HG03280 (cell line): Measurements from ENCODE around the gene CBFA2T3.
"Not testable (repeated sequence)": the region's sequence is repeated elsewhere in the genome, so short reads cannot be mapped to it uniquely, and the experiment has no call there.

Experiments used
- ATAC-seq: cut with Tn5 transposase; IDR thresholded peaks from one replicate; pipeline ENCODE4 v1.9.1; 2021; ENCODE audit warnings: mild to moderate bottlenecking, moderate library complexity; ENCODE audit not compliant: unreplicated experiment

The CBFA2T3 gene

DNA sequence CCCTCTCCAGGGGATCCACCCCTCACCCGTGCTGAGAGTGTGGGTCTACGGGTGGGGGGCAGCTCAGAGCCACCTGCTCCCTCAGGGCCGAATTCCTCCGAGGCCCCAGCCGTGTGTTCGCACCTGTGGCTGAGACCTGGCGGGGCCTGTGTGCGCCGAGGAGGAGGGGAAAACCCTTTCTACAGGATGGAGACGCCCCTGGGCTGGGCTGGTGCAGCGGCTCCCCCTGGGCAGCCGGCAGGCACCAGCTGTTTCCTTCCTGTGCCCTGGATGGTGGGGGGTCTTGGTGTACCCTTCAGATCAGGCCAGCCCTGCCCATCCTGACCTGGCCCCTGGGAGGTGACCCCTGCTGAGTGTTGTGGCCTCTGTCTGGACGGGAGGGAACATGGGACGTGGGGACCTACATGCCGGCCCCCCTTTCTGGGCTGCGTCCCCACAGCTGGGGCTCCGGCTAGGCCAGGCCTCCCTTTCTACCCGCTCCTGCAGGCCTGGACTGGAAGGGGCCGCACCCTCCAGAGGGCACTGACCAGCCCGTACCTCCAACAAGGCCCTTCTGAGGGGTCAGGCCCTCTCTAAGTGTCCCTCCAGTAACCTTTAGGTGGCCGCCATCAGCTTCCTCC lies 82.2 kb downstream of the CBFA2T3 start:
- ATAC-seq = no peak

DNA sequence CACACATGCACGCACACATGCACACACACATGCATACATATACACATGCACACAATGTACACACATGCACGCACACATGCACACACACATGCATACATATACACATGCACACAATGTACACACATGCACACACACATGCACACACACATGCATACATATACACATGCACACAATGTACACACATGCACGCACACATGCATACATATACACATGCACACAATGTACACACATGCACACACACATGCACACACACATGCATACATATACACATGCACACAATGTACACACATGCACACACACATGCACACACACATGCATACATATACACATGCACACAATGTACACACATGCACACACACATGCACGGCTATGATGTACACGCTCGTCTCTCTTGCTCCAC lies 82.7 kb downstream of the CBFA2T3 start:
- not testable (repeated sequence) for ATAC-seq

DNA sequence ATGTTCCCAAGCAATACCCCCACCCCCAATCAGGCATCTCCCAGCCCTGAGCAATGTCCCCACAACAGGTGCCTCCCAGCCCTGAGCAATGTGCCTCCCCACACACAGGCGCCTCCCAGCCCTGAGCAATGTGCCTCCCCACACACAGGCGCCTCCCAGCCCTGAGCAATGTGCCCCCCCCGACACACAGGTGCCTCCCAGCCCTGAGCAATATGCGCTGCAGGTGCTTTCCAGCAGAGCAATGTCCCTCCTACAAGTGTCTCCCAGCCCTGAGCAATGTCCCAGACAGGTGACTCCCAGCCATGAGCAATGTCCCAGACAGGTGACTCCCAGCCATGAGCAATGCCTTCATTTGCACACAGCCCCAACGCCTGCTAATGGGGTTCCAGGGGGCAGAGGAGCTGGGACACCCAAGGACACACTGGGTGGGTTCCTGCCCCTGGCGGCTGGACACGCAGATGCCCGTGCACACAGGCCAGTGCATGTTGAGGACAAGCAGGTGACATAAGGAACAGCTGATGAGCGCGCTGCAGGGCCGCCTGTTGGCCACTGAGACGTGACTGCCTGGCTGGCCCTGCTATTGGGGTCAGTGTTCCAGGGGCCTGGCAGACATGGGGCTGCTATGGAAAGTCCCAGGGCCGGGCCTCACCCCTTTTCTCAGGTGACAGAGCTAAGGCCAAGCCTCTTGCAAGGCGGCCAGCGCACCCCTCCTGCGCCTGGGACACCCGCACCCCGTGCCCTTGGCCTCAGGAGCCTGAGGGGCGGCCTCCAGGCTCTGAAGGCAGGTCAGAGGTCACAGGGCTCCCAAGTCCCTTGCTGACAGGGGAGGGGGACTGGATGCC lies 83.7 kb downstream of the CBFA2T3 start:
- ATAC-seq = no peak

DNA sequence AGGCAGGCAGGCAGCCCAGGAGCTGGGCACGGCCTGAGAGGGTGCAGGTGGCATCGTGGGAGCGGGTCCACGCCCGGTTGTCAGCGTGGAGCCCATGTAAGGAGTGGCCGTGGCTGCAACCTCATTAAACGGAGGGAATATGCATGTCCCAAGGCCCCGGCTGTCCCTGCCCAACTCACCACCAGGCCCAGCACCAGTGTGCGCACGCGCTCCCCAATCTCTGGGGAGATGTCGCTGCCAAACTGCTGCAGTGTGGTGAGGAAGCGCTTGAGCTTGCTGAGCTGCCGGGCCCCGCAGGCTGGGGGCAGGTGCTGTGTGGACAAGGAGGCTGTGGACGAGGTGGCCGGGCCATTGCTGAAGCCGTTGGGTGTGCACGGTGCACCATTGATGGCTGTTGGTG lies 84.9 kb downstream of the CBFA2T3 start:
- no peak for ATAC-seq

DNA sequence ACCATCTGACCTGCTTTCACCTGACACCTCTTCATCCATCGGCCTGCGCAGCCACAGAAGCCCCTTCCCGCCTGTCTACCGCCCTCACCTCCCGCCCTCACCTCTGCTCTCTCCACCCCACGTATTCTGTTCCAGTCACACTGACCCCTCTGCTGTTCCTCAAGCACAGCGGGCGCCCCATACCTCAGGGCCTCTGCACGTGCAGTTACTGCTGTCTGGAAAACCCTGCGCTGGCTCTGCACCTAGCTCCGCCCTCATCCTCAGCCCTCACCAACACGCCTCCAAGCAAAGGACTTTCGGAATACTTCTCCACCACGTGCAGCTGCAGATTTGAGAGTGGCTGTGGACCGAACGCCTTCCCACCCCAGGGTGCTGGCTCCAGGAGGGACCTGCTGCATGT lies 85.9 kb downstream of the CBFA2T3 start:
- ATAC-seq = no peak

DNA sequence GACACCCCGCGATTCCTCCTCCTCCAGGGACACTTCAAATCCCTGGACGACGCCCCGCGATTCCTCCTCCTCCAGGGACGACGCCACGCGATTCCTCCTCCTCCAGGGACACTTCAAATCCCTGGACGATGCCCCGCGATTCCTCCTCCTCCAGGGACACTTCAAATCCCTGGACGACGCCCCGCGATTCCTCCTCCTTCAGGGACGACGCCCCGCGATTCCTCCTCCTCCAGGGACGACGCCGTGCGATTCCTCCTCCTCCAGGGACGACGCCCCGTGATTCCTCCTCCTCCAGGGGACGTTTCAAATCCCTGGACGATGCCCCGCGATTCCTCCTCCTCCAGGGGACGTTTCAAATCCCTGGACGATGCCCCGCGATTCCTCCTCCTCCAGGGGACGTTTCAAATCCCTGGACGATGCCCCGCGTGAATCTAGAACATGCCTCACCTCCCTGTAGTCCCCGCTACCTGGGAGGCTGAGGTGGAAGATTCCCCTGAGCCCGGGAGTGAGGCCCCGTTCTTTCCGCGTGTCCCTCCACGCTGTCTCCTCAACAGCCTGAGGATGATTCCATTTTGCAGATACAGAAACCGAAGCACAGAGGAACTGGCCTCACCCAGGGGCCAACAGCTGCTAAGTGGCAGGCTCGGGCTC lies 87.2 kb downstream of the CBFA2T3 start:
- not testable (repeated sequence) for ATAC-seq

DNA sequence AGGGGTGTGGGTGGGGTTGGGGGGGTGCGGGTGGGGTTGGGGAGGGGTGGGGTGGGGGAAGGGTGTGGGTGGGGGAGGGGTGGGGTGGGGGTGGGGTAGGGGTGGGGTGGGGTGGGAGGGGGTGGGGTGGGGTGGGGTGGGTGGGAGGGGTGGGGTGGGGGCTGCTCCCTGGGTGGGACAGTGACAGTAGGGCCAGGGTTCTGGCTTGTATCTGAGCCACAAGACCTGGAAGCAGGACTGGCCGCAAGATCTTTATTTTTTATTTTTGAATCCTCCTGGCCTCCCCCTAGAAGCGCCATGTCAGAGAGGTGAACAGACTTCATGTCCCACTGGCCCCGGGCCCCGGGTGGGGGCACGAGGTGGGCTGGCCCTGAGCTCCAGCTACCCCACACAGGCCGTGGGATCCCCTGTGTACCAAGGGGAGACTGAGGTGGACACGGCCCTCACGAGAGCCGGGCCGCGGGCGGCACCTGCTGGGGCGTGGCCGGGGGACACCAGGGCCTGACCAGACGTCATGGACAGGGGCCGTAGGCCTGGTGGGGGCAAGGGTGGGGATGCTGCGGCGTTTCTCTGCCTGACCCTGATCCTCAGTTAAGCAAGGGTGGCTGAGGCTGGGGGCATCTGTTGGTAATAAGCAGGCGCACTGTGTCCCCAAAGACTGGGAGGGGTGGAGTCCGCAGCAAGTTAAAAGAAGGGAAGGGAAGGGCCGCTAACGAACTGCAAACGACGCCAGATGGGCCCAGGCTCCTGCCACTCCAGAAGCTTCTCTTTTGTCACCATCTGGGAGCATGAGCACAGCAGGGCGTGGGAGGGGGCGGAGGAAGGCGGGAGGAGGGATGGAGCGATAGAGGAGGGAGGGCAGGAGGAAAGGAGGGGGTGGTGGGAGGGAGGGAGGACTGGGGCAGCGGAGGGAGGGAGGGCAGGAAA lies 88.3 kb downstream of the CBFA2T3 start:
- ATAC-seq = no peak

DNA sequence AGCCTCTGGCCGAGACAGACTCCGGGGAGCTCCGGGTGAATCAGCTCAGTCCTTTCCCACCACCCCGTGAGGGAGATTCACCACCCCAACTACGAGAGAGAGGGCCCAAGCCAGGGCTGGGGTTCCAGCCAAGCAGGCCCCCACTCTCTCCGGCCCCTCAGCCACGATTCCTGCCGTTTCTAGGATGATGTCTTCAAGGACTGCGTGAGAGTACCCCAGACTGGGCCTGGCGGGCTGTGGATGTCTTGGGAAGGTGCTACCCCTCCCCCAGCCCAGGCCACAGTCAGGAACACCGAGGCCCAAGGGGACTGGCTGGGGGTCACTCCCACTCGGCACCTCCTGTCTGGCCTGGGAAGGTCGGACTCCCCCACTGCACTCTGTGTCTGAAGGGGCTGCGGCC lies 89.0 kb downstream of the CBFA2T3 start:
- ATAC-seq = no peak

DNA sequence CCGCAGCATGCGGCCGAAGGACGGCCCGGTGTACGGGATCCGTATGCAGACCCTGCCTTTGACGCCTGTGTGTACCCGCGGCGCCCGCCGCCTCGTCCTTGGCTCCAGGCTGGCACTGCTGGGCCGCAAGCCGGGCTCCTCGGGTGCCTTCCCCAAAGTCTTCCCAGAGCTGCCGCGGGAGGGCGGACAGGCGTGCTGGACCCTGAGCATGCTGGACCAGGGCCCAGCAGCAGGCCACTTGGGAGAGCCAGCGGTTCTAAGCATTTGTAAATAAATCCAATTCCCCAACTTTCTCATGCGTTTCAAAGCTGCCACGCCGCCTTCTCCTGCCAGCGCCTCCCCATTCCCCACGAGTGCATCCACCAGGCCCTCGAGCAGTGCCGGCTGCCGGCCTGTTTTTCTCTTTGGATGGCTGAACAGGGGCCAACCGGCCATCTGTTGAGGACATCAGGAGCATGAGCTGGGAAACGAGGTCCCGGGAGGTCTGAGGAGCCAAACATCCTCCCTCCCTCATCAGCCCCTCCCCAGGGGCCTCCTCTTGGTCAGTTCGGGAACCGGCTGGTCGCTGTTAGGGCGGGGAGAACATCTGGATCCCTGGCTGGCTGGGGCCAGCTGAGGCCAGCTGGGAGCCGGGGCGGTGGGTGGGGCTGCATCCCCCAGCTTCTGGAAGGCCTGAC lies 90.0 kb downstream of the CBFA2T3 start:
- ATAC-seq = no peak

DNA sequence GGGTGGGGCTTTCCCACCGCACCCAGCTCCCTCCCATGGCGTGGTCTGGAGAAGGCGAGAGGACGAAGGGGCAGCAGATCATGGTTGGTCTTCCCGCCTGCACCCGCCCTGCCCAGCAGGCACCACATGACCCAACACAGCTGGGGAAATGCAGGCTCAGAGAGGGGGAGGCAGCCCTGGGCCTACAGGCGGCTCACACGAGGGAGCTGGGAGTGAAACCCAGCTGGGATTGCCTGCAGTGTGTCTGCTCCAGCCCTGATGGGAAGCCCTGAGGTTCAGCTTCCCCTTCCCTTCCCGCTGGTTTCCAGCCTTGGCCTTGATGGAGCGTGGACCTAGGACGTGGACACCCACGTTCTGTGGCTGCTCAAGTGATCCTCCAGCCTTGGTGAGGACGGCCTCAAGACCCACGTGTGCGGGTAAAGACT lies 90.6 kb downstream of the CBFA2T3 start:
- ATAC-seq = no peak

DNA sequence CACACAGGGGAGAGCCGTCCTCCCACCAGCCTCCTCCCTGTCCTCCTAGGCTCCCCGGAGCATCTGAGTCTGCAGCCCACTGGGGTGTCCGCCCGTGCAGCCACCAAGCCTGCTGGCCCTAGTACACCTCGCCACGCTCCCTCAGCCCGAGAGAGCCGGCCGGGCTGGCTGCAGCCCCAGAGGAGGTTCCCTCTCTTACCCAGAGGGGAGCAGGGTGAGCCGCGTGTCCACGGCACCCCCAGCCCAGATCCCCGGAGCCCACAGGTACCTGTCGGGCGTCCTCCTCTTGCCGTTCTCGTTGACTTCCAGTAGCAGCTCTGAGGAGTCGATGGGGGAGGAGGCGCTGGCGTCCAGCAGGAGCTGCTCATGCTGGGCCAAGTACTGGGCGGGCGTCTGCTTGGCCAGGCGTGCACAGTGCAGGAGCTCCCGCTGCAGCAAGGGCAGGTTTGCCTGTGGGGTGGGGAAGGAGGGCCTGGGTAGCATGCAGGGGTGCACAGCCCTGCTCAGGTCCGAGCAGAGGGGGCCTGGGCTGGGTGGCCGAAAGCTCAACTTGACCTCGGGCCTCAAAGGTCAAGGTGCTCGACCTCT lies 91.2 kb downstream of the CBFA2T3 start:
- no peak for ATAC-seq

DNA sequence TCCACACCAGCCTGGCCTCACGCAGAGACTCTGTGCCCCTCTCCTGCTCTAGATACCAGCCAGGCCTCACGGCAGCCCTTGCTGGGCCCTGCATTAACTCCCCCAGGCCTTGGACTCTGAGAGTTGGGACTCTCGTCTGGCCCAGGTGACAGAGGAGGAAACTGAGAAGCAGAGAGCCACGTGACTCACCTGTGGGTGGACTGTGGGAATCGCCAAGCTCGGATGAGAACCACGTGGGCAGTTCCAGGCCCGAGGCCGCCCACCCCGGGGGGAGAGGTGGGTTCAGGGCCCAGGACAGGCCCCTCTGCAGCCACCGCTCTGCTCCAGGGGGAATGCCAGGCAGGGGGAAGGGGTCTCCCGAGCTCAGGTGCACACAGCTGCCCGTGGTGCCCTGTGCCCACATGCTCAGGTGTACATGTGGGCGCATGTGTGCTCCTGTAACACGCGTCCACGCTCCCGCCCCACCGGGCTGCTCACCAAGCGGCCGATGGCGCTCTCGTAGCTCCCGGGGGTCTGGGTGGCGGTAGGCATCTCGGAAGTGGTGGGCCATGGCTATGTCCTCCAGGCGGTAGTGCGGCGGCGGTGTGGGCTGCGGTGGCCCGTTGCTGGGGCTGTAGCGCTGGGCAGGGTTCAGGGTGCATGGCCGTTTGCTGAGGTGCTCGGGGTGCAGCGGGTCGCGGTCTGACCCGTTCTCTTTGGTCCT lies 92.3 kb downstream of the CBFA2T3 start:
- no peak for ATAC-seq

DNA sequence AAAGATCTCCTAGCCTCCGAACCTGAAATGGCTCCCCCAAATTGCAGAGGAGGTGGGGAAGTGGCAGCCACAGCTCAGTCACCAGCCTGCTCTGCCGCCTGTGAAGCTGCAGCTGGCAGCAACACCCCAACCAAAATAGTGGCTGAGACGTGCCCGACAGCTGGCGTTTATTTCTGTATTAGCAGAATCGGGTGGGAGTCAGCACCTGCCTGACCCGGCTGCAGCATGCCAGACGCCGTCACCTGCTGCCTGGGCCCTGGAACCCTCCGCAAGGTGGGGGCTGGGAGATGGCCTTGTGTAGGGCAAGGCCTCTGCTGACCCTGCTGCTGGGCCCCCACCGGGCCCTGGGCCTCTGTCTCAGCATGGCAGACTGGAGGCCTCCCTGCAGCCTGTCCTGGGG lies 93.1 kb downstream of the CBFA2T3 start:
- no peak for ATAC-seq

DNA sequence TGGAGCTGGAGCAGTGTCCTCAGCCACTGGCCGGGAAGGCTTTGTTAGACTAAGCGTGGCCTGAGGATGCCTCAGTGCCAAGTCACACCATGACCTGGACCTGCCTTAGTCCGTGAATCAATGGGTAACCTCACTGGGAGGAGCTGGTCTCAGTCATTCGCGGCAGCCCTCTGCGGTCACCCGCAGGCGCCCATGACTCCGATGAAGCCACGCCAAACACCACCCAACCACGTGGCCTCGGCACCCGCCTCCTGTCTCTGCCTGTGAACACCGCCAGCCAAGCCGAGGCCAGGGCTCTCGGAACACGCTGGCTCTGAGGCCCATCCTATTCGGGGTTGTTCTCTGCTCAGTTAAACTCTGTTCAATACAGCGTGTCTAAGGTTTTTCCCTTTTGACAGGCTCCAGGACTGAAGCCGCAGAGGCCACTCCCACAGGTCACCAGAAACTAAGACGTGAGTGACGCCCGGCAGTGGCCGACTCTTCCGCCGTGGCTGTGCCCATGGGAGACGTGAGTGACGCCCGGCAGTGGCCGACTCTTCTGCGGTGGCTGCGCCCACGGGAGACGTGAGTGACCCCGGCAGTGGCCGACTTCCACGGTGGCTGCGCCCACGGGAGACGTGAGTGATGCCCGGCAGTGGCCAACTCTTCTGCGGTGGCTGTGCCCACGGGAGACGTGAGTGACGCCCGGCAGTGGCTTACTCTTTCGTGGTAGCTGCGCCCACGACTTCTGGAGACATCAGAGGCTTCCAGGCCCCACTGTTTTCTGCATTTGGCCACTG lies 93.7 kb downstream of the CBFA2T3 start:
- no peak for ATAC-seq

DNA sequence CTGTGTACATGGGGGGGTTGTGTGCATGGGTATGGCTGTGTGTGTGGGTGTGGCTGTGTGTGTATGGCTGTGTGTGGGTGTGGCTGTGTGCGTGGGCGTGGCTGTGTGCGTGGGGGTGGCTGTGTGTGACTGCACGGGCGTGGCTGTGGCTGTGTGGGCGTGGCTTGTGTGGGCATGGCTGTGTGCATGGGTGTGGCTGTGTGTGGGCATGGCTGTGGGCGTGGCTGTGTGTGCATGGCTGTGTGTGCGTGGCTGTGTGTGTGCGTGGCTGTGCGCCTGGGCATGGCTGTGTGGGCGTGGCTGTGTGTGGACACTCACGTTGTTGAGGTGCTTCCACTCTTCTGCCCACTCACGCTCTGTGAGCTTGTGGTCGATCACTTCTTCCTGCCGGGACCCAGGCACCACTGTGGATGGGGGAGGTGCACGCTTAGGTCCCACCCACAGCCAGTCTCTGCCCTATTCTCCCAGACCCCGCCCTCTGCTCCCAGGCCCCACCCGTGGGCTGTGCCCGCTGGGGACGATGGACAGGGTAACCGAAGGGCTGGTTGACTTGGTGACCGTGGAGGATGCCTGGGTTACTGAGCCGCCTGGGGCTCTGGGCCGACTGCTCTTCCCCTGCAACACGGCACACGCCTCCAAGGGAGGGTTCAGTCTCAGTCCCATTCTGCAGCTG lies 94.5 kb downstream of the CBFA2T3 start:
- no peak for ATAC-seq

DNA sequence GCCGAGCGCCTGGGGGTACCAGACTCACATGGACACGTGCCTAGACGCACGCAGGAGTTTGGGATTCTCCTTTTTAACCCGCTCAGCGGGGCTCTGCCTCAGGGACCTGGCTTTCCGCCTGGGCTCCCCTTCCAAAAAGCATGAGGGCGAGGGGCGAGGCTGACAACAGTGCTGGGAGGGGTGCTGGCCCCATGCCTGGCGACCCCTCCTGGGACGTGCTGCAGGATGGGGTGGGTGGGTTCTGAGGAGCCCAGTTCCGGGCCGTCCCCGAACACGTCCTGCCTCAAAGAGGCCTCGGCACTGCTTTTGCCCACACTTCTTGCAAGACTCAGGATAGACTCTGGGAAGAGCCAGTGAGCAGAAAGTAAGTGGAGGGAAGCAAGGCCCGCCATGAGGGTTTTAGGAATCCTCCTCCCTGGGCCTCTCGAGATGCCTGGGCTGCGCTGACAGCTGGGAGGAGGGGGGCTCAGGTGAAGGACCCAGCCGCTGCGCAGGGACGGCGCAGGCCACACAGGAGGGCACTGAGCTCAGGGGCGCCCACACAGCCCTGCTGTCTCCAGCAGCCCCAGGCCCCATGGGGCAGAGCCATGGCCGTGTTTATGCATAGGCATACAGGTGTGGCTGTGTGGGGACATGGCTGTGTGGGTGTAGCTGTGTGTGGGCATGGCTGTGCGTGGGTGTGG lies 95.2 kb downstream of the CBFA2T3 start:
- ATAC-seq = no peak

DNA sequence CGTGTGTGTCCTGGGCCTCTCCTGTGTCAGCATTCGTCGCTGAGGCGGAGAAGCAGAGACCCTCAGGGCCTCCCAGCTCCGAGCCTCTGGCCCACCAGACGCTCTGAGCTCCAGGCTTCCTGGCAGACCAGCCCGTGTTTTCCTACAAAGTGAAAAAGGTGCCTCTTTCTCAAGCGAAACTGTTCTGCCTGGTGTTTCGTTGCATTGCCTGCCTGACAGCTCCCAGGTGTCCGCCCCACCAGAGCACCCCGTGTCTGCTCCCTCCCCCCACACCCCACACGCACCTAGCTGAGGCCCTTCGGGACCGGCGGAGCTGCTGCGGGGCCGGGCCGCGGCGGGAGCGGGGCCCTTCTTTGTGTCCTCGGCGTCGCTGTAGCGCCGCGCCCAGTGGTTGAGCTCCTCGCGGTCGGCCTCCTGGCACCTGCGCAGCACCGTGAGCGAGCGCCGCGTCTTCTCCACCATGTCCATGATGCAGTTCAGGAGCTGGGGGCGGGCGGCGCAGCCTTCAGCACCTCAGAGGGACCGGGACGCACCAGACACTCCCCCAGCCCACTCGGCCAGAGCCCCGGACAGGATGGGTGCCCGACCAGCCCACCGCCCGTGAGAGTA lies 95.9 kb downstream of the CBFA2T3 start:
- no peak for ATAC-seq
